ENCODE results near the gene AIFM2. TPM values are rescaled to one million over a fixed set of nuclear protein-coding genes. Genes with fewer than 3 reads are reported as not detected.

AIFM2 gene
- total RNA-seq, 1 donor from 2014 or later = 16.8 TPM

DNA sequence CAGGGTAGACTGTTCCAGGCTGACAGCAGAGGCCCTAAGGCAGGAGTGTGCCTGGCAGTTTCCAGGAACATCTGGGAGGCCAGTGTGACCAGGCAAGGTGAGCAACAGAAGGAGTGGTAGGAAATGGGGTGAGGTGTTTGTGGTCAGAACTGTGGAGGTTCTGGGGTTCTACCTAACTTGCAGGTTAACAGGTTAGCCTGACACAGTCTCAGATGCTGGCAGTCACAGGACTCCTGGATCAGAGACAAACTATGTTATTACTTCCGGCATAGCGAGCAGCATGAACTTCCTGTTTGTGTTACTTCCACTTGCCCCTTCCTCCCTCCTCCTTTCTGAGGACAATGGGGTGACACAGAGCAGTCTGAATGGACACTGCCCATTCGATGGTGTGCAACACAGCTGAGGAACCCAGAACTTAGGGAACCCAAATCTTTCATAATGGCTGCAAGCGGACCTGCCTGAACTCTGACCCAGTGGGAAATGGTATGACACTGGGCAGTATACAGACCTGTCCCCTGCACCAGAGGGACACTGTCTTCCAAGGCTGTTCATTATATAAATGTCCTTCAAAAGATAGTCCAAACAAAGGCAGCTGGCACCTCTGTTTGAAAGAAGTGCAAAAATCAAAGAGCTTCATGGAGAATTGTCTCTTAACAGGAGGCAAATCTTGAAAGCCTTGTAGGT is 41.6 kb upstream of the AIFM2 start:
- Histone ChIP-seq H3K4me1 (peaks cover 35% of the 10 kb centered on the region), H3K9me3 (replicated peaks) (peaks cover 3% of the 10 kb centered on the region), H3K36me3 (no peaks in the 10 kb centered on the region), H3K4me3 (no peak overlapping the region), H3K27me3 (ENCODE audit: low read depth) (no peaks in the 10 kb centered on the region), H3K27ac (replicated peaks) (peak overlapping the region; percentile 11)
- intact Hi-C loops (cut with micrococcal nuclease) = no loop called here
- TF ChIP-seq CTCF (IDR thresholded peaks at IDR 0.05; ENCODE audit: borderline replicate concordance) = no peak
- no peak for DNase-seq

- peaks cover 66% of the 10 kb centered on the region for H3K4me1 ChIP-seq
- DNase-seq = no peak
- H3K27ac ChIP-seq (replicated peaks) = peak overlapping the region; percentile 96
- H3K4me3 ChIP-seq = peak overlapping the region; percentile 89
- H3K36me3 ChIP-seq = peaks cover 9% of the 10 kb centered on the region
- no peaks in the 10 kb centered on the region for H3K27me3 ChIP-seq (ENCODE audit: low read depth)
- H3K9me3 ChIP-seq (replicated peaks) = no peaks in the 10 kb centered on the region
- TF ChIP-seq CTCF (IDR thresholded peaks at IDR 0.05; ENCODE audit: borderline replicate concordance) = no peak
- intact Hi-C loops (cut with micrococcal nuclease) = no loop called here
These were observed 37.2 kb upstream of the AIFM2 start for GRCh38 chr10:70169649-70170364.

- intact Hi-C loops (cut with micrococcal nuclease) = no loop called here
- H3K36me3 ChIP-seq = peaks cover 9% of the 10 kb centered on the region
- H3K4me1 ChIP-seq = peaks cover 70% of the 10 kb centered on the region
- no peaks in the 10 kb centered on the region for H3K9me3 ChIP-seq (replicated peaks)
- H3K4me3 ChIP-seq = peak overlapping the region; percentile 89
- TF ChIP-seq CTCF (IDR thresholded peaks at IDR 0.05; ENCODE audit: borderline replicate concordance) = no peak
- DNase-seq = no peak
- no peaks in the 10 kb centered on the region for H3K27me3 ChIP-seq (ENCODE audit: low read depth)
- H3K27ac ChIP-seq (replicated peaks) = no peak overlapping the region
These were observed 36.4 kb upstream of the AIFM2 start for GRCh38 chr10:70169011-70169410.

DNA sequence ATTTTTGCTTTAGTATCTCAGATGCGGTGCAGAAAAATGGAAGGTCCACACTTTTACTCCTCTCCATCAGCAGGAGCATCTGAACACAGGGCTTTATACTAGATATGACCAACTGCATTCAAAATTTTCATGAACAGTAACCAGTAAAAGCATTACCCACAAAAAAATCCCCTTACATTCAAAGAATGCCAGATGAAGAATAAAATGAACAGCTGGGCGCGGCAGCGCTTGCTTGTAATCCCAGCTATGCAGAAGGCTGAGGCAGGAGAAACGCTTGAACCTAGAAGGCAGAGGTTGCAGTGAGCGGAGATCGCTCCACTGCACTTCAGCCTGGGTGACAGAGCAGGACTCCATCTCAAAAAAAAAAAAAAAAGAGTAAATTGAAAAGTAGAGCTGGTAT is 34.6 kb upstream of the AIFM2 start:
- Histone ChIP-seq H3K4me1 (peaks cover 81% of the 10 kb centered on the region), H3K4me3 (no peak overlapping the region), H3K27ac (replicated peaks) (no peak overlapping the region), H3K27me3 (ENCODE audit: low read depth) (no peaks in the 10 kb centered on the region), H3K36me3 (peaks cover 9% of the 10 kb centered on the region), H3K9me3 (replicated peaks) (no peaks in the 10 kb centered on the region)
- intact Hi-C loops (cut with micrococcal nuclease) = no loop called here
- no peak for TF ChIP-seq CTCF (IDR thresholded peaks at IDR 0.05; ENCODE audit: borderline replicate concordance)
- no peak for DNase-seq

DNA sequence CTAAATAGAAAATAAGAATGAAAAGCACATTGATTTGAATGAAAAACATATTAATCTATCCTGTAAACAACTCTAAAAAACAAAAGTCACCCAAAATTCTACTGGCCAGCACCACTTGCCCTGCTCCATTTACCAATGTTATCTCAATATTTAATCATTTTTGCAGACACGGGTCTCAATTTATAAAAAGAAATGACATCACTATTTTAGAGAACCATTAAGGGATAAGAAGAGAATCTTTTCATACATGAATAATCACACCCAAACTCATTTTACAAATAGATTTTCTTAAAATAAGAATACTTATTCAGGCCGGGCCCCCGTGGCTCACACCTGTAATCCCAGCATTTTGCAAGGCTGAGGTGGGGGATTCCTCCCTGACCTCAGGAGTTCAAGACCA is 33.8 kb upstream of the AIFM2 start:
- H3K4me3 ChIP-seq = no peak overlapping the region
- no peak overlapping the region for H3K27ac ChIP-seq (replicated peaks)
- peaks cover 89% of the 10 kb centered on the region for H3K4me1 ChIP-seq
- peaks cover 12% of the 10 kb centered on the region for H3K36me3 ChIP-seq
- no peak for TF ChIP-seq CTCF (IDR thresholded peaks at IDR 0.05; ENCODE audit: borderline replicate concordance)
- H3K9me3 ChIP-seq (replicated peaks) = no peaks in the 10 kb centered on the region
- intact Hi-C loops (cut with micrococcal nuclease) = no loop called here
- H3K27me3 ChIP-seq (ENCODE audit: low read depth) = no peaks in the 10 kb centered on the region
- no peak for DNase-seq

All from left ventricle myocardium inferior (tissue), 1 donor.